ENCODE data around the gene SLC12A7.
A peak's percentile ranks its signal among the peaks of the same experiment; 100 is the strongest.
"Not testable (repeated sequence)": the region's sequence is repeated elsewhere in the genome, so short reads cannot be mapped to it uniquely, and the experiment has no call there.

SLC12A7 gene

DNA sequence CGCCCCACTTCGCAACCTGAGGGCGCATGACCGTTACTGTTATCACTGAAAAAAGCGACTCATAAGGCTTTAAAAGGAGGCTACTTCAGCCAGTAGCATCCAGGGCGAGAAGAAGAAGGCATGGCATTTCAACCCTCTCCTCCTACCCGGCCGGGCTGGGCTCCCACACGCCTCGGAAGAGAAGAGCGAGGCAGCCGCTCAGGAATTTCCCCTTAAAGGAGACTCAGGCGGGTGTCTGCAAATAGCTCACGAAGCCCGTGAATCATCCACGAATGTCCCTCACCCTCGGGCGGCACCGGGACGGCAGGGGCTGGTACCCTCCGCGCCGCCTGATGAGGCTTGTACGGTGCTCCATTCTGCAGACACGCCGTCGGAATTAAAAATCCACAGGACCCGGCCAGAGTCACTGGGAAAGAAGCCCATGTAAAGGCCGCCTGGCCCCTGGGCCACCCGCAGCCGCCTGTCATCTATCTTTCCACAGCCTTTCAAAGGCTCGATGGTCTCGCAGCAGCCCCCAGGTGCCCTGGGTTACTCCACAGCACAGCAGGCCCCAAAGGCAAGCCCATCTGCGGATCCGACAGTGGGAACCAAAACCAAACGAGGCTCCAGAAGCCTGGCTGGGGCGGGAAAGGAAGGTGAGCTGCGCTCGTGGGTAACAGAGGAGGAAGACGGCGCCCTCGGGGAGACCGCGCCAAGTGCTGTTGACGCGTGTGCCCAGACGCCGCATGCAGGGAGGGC is 11.8 kb downstream of the SLC12A7 start:
- FAIRE-seq (no peak), DNase-seq (ENCODE audit: insufficient read length, low spot score) (peak; percentile 56)

DNA sequence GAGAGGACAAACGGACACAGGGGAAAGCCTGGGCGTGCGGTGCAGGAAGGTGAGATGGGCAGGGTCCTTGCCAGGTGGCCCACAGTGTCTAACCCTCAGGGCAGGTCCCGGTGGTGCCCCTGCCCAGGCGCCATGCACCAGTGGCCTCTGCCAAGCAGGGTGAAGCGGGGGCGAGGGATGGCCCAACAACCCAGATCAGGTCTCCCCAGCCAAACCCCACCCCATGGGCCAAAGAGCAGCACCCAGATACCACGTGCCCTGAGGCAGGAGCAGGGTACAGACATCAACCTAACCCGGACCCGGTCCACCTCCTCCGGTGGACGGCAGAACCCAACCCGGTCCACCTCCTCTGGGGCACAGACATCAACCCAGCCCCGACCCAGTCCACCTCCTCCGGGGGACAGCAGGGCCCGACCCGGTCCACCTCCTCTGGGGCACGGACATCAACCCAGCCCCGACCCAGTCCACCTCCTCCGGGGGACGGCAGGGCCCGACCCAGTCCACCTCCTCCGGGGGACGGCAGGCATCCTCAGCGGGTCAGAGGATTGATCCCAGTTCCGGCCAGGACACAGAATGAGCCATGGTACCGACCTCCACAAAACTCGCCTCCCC is 12.8 kb downstream of the SLC12A7 start:
- DNase-seq (ENCODE audit: insufficient read length, low spot score): no peak
- FAIRE-seq: peak; percentile 80

DNA sequence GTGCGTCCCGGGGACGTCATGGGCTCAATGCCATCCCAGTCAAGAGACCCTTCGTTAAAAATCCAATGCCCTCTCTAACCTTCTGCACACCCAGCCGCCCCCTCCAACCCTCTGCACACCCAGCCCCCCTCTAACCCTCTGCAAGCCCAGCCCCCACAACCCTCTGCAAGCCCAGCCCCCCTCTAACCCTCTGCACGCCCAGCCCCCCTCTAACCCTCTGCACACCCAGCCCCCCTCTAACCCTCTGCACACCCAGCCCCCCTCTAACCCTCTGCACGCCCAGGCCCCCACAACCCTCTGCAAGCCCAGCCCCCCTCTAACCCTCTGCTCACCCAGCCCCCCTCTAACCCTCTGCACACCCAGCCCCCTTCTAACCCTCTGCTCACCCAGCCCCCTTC is 13.9 kb downstream of the SLC12A7 start:
- DNase-seq (ENCODE audit: insufficient read length, low spot score): not testable (repeated sequence)
- FAIRE-seq: peak; percentile 94

DNA sequence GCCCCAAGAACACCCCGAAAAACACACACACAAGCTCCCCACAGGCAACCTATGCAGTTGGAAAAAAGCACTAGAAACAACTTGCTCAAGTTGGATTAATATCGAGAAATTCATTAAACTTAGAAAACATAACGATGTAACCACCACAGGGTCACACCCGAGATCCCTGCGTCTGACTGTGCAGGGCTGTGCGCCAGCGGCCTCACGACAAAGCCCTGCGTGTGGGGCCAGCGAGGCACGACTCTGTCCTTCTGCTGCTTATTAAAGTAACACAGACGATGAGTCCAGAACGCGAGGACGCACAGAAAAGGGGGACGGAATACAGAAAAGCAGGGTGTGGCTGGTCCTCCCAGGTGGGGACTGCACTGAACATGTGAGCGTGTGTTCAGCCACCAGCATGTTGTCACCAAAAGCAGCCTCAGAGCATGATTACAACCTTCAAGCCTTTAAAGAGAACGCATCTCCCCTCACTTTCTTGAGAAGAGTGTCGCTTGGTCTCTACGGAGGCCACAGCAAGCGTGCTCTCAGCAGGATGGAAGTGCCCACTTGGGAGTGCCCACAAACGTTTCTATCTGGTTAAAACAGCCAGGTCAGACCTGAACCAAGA is 14.4 kb downstream of the SLC12A7 start:
- no peak for DNase-seq (ENCODE audit: insufficient read length, low spot score)
- FAIRE-seq: no peak

DNA sequence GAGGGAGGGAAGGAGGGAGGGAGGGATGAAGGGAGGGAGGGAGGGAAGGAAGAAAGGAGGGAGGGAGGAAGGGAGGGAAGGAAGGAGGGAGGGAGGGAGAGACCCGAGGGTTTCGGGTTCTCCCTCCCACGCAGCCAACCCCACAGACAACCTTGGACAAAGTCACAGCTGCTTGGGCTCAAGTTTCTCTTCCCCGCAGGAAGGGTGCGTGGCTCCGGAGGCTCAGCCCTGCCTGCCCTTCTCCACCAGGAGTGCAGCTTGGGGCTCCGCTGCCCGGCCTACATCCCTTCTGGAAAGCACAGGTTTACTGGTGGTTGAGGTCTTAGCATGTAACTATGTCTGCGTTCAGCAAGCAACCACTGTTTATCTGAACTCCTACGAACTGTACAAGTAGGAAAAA is 15.0 kb downstream of the SLC12A7 start:
- FAIRE-seq (peak; percentile 42), DNase-seq (ENCODE audit: insufficient read length, low spot score) (no peak)

DNA sequence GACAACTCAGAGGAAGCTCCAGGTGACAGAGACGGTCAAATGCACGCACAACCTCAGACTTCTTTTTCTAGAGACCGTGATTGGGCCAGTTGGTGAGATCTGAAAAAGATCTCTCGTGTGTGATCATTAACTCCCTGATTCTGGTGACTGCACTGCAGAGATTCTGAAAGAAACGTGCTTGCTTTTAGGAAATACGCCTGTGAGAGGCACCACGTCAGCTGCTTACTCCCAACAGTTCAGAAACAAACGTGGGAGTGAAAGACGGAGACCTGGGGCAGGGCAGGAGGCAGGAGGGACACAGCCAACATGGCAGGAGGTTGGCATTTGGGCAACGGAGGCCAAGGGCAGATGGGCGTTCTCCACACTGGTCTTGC is 15.9 kb downstream of the SLC12A7 start:
- no peak for DNase-seq (ENCODE audit: insufficient read length, low spot score)
- FAIRE-seq: no peak

DNA sequence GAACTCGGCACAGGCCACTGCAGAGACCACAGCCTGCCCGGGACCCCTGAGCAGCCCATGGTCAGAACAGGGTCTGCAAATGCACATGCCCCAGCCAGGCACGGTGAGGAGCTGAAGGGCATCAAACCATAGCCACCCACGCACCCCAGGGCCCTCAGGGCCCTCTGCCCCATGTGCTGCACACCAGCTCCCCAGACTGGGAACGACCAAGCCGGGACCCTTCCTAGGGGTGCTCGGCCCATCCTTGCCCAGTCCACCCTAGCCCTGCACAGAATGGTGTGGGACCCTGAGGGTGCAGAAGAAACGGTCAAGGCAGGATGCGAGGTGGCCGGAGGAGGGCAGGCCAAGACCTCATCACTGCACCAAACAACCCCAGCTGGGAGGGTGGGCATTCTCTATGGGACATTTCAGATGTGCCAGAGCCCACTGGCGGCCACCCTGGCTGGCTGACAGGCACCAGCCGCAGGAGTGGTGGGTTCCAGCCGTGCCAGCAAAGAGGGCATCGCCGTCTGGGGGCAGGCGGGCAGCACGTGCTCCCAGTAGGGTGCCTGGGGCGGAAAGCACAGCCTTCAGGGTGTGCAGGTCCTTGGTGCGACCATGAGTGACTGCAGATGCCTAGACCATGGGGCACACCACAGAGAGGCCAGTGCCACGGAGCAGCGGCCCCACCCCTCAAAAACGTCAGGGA is 16.4 kb downstream of the SLC12A7 start:
- no peak for DNase-seq (ENCODE audit: insufficient read length, low spot score)
- no peak for FAIRE-seq

DNA sequence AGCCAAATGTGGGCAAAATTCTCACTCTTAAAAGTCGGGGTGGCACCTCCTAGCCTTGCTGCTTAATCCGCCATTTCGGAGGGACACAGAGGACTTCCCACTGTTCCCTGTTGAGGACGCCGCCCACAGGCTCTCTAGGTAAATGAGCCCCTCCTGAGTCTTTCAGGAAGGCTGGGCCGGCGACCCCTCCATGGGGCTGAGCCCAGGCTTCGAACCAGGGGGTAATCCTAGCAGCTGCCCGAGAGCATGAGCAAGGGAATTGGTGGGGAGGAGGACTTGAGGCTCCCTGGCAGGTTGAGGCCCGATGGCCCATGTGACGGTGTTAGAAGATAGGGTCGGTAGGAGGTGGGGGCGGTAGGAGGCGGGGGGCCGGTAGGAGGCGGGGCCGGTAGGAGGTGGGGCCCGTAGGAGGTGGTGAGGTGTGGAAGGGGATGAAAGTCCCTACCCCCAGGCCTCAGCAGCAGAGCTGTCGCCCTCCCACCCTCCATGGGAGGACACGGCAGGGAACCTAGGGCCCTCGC is 17.1 kb downstream of the SLC12A7 start:
- no peak for FAIRE-seq
- DNase-seq (ENCODE audit: insufficient read length, low spot score): no peak

DNA sequence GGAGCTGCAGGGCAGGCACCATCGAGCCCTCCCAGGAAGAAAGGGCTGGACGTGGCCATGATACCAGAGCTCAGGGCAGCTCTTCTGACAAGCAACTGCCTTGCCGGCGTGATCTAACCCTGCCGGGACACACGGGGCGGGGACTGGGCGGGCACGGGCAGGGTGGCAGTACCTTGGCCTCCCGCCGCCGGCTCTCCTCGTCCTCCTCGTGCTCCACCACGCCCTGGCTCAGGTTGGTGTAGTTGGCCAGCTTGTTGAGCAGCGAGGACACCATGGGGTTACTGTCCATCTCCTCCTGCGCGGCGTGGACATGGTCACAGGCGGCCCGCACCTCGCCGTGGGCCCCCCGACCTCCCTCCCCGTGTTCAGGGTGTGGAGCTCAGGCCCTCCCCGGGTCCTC is 18.5 kb downstream of the SLC12A7 start:
- FAIRE-seq: no peak

DNA sequence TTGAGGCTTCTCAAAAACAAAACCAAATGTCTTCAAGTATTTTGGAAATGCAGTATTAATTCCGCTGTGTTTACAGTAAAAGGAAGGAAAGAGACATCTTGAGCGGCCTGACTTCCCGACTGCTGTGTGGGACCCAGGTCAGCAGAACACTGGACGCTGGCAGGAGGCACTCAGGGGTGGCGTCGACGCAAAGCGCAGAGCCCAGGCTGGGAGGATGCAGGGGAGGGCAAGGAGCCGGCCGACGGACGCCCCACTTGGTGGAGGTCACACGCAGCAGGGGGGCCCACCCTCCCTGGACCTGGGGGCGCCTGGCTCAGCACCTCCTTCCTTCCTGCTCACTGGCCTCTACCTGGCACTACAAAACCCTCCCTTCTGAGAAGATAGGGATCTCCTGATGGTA is 19.7 kb downstream of the SLC12A7 start:
- DNase-seq (ENCODE audit: insufficient read length, low spot score): no peak
- no peak for FAIRE-seq

More for the DNA sequence above, 18.5 kb downstream of the SLC12A7 start:
- no peak for DNase-seq (ENCODE audit: insufficient read length, low spot score)

DNA sequence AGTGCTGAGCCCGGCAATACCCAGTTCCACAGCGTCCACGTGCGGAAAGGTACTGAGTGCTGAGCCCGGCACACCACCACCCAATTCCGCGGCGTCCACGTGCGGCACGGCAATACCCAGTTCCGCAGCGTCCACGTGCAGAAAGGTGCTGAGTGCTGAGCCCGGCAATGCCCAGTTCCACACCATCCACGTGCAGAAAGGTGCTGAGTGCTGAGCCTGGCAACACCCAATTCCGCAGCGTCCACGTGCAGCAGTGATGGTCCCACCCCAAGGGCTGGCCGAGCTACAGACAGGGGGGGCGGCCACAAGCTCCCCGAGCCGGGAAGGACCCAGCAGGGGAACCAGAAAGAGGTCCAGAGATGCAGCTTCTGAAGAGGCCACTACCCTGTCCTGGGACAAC is 20.2 kb downstream of the SLC12A7 start:
- DNase-seq (ENCODE audit: insufficient read length, low spot score): no peak
- FAIRE-seq: no peak

DNA sequence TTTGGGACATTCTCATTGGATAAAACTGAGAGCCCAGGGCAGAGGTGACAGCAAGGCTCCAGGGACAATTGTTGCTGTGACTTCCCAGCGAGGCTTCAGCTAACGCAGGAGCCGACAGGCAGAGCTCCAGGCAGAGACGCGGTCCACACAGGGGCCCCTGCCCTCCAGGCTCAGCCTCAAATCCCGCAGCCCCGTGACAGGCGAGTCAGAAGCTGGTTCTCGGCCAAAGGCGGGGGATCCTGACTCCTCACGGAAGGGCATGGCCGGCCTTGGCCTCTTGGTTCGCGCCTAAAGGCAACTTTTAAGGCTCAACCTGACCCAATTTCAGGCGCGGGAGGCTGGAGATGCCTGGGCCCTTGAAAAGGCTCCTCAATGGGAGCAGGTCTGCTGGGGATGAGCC is 21.3 kb downstream of the SLC12A7 start:
- no peak for DNase-seq (ENCODE audit: insufficient read length, low spot score)
- no peak for FAIRE-seq

DNA sequence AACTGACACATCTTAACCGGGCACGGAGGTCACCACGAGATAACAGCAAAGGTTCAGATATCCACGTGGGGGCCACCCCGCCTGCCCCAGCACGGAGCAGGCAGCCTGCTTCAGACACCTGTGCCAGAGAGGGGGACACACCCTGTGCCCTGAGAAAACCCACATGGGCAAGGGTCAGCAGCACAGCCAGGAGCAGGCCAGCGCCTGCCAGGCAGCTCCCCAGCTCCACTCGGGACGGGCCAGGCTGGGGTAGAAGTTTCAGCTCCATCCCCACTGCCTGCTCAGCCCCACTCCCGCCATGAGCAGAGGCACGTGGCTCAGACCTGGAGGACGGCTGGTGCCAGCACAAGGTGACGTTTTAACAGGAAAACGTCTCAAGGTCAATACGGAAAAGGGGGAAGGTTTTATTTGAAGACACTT is 22.2 kb downstream of the SLC12A7 start:
- peak; percentile 20 for FAIRE-seq
- no peak for DNase-seq (ENCODE audit: insufficient read length, low spot score)

DNA sequence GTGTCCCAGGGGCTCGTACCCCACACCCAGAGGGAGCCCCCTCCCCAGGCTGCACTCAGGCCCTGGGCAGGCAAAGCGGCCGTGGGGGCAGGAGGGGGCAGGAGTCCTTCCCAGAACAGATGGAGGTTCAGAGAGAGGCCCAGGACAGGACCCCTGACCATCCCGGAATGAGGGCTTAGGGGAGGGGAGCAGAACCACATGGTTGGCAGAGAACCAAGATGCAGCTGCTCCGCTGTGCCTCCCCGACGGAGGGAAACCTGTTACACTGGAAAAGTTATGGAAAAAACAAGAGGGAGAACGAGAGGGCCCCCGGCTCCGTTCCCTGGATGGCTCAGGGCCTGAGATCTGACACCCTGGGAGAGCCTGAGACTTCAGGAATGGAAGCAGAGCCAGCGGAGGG is 22.7 kb downstream of the SLC12A7 start:
- DNase-seq (ENCODE audit: insufficient read length, low spot score) (no peak), FAIRE-seq (no peak)

DNA sequence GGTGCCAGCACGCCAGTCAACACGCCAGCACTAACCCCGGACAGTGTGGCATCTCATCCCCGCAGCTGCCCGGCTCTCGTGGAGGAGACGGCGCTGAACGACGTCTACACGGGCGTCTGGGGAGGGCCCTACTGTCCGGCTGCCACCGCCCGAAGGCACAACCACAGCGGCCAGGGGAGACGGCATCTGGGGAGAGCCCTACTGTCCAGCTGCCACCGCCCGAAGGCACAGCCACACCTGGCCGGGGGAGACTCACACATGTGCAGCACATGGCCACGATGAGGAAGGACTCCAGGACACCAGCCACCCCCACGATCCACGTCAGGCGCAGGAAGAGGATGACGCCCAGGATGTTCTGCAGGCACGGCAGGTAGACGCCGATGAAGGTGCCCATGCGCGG is 23.1 kb downstream of the SLC12A7 start:
- no peak for DNase-seq (ENCODE audit: insufficient read length, low spot score)
- FAIRE-seq: no peak

DNA sequence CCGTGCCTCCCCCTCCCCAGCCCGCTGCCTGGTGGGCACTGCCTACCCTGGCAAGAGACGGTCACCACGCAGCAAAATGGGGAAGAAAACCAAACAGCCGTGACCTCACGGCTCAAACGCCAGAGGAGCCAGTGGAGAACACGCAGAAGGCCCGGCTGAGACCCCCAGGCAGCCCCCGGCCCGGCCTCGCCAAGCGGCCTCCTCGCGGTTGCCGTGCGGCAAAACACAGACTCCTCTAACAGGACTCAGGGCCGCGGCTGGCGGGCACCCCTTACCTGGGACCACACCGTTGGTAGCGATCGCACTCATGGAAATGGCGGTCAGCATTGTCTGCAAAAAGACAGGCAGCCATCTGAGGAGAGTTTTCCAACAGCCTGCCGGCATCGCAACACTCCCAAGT is 23.8 kb downstream of the SLC12A7 start:
- DNase-seq (ENCODE audit: insufficient read length, low spot score): no peak
- FAIRE-seq: no peak

DNA sequence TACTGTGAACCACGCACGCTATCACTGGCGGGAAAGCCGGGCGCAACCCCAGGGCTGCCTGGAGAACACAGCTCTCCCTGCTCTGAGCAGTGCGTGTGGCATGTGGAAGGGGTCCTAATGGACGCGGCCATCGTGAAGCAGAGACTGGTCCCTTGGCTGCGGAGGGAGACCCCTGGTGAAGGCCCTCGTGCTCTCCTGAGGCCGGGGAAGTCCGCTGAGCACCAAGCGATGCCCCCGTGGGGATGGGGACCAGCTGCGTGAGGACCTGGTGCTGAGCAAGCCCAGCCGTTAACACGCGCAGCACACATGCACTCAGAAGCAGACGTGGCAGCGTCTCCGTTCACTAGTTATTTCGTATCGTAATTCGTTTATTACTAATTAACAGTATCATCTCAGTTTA is 24.4 kb downstream of the SLC12A7 start:
- no peak for DNase-seq (ENCODE audit: insufficient read length, low spot score)
- FAIRE-seq: no peak

DNA sequence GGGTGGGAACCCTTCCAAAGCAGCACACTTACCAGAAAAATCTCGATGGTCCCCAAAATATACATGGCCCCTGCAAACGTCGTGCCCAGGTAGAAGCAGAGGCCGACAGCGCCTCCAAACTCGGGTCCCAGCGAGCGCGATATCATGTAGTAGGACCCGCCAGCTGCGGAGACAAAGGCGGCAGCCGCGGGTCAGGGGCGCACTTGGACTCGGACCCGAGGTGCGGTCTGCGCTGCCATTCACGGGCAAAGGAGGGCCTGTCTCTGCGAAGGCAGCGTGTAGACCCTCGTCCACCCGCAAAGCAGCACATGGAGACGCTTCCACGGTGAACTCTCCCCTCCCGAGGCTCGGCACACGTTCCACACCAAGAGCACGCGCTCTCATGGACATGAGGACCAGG is 25.0 kb downstream of the SLC12A7 start:
- no peak for FAIRE-seq
- DNase-seq (ENCODE audit: insufficient read length, low spot score): no peak

DNA sequence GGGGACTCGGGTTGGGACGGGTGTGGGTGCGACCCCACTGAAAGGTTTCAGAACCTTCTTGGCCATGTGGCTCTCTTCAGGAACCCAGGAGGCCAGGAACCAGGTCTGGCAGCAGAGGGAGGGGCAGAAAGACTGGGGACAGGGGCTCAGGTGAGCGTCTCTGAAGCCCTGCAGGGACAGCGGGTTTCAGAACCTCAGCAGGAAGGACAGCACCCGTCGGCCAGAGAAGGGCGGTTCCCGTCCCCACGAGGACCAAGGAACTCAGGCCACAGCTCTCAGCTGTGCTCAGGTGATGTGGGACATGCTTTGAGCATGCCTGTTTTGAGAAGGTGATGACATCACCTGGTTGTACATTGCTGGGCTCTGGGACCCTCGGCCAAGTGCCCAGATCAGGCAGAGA is 25.7 kb downstream of the SLC12A7 start:
- no peak for FAIRE-seq
- DNase-seq (ENCODE audit: insufficient read length, low spot score): no peak

DNA sequence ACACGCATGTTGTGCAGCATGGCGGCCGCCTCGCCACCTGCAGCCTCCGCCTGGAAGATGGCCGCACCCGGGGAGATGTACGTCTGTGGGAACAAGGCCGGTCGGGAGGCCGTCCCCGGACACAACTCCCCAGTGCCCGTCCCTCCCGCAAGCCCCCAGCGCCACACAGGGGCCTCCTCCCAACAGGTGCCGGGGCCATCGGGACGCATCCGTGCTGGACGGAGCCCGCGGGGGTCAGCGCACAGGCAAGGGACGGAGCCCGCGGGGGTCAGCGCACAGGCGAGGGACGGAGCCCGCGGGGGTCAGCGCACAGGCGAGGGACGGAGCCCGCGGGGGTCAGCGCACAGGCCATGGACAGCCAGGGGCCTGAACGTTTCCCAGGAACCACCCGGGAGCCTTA is 26.5 kb downstream of the SLC12A7 start:
- FAIRE-seq: no peak
- no peak for DNase-seq (ENCODE audit: insufficient read length, low spot score)

DNA sequence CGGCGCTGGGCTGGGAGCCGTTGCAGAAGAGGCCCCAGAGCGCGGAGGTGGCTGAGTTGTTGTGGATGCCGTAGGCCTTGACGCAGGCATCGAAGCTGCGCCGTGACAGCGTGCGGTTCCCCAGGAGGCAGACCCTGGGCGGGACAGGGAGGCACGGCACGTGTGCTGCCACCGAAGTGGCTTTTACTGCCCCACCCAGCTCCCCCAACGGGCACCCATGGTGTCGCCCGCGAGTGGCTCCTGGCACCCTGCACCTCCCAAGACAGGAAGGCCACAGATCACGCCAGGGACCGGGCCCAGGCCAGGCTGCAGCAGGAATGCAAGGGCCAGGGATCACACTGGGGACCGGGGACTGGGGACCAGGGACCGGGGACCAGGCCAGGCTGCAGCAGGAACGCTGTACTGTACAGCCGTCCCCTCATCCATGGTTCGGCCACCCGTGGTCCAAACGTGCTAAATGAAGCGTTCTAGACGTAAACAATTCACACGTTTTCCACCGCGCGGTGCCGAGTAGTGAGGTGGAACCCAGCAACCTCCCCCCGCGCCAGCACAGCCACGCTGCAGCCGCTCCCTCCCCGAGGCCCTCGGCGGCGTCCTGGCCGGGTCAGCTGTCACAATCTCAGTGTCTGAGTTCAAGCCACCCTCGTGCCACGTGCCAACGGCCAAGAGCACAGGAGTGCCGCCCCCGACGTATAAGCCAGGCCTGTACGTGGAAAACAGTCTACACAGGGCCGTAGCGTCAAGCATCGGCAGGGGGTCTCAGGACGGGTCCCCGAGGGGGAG is 27.8 kb downstream of the SLC12A7 start:
- FAIRE-seq (peak; percentile 93), DNase-seq (ENCODE audit: insufficient read length, low spot score) (no peak)
